Duodenal mucosa (tissue), 2 donors: ENCODE data around the gene CIP2A.

Experiments
- H3K27ac ChIP-seq: one replicate; pipeline ENCODE4 v1.7.0; 2013; ENCODE audit warnings: low read depth, low read length
- H3K27me3 ChIP-seq, 2 donors: one replicate each; pipeline ENCODE4 v1.7.0; 2013; ENCODE audit warnings: low read length in 2 of 2, control low read depth in 1 of 2; ENCODE audit not compliant: insufficient read depth in 2 of 2, control insufficient read depth in 1 of 2
- H3K36me3 ChIP-seq, 2 donors: one replicate each; pipeline ENCODE4 v1.7.0; 2013; ENCODE audit warnings: low read length in 2 of 2, control low read depth in 1 of 2; ENCODE audit not compliant: insufficient read depth in 2 of 2, control insufficient read depth in 1 of 2
- H3K4me1 ChIP-seq, 2 donors: one replicate each; pipeline ENCODE4 v1.7.0; 2013; ENCODE audit warnings: low read length in 2 of 2, control low read depth in 1 of 2; ENCODE audit not compliant: insufficient read depth in 2 of 2, control insufficient read depth in 1 of 2
- H3K4me3 ChIP-seq, 2 donors: one replicate each; pipeline ENCODE4 v1.7.0; 2013; ENCODE audit warnings: low read length in 2 of 2, low read depth in 1 of 2
- H3K9ac ChIP-seq, 2 donors: one replicate each; pipeline ENCODE4 v1.7.0; 2013; ENCODE audit warnings: low read length in 2 of 2, low read depth in 1 of 2
- H3K9me3 ChIP-seq, 2 donors: one replicate each; pipeline ENCODE4 v1.7.0; 2013; ENCODE audit warnings: low read length in 2 of 2, control low read depth in 1 of 2; ENCODE audit not compliant: control insufficient read depth in 1 of 2

Gene CIP2A

GRCh38 chr3:108501535-108501934 lies 87.7 kb downstream of the CIP2A start:
- Histone ChIP-seq H3K9me3 (no peaks in the 10 kb centered on the region), H3K27ac (no peak overlapping the region), H3K9ac (no peak overlapping the region), H3K36me3 (no peaks in the 10 kb centered on the region), H3K4me3 (no peak overlapping the region), H3K27me3 (no peaks in the 10 kb centered on the region), H3K4me1 (no peaks in the 10 kb centered on the region)

GRCh38 chr3:108500728-108501127 lies 88.5 kb downstream of the CIP2A start:
- Histone ChIP-seq H3K27ac (no peak overlapping the region), H3K4me1 (no peaks in the 10 kb centered on the region), H3K9ac (no peak overlapping the region), H3K27me3 (no peaks in the 10 kb centered on the region), H3K4me3 (no peak overlapping the region), H3K9me3 (no peaks in the 10 kb centered on the region), H3K36me3 (no peaks in the 10 kb centered on the region)
